ENCODE results near the gene MRAP. TPM values are rescaled to one million over a fixed set of nuclear protein-coding genes. Genes with fewer than 3 reads are reported as not detected.

Gene MRAP
- total and polyA plus RNA-seq, 10 of the 15 experiments (the other 5 are each of a cell fraction or from before 2014, with no cell fraction given), result 0.34 to 1.2 TPM; not detected in 8

DNA sequence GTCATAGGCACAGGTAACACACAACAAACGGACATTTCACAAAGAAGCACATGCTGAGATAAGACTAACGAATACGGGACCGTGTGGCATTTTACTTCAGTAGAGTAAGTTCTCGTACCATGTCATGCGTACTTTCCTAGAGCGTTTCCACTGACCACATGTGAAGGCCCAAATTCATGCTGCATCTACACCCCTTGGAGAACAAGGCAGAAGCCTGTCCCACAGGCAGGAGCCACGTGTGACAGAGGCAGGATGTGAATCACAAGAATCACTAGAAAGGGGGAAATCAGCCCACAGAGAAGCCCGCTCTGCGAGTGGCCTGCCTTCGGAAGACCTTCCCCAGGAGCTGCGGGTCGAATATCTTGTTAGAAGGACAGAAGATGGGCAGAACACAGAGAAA, 52.3 kb downstream of the MRAP start:
- no peak overlapping the region for H3K4me2 ChIP-seq (ENCODE audit: control insufficient read depth, insufficient read depth)
- no peak overlapping the region for H3K27ac ChIP-seq (ENCODE audit: control insufficient read depth, insufficient read depth)
- RAD21 ChIA-PET (ENCODE audit: unreplicated experiment), result no interaction called here
- DNase-seq (ENCODE audit: low read depth, low spot score), result no peak
- no peak overlapping the region for H3K9ac ChIP-seq (ENCODE audit: control insufficient read depth, insufficient read depth, low read length)
- H3K27me3 ChIP-seq (replicated peaks in 1 of 2; ENCODE audit: control insufficient read depth in 2 of 2, insufficient read depth in 2 of 2, low read length in 1 of 2), result no peaks in the 10 kb centered on the region
- 88% methylated on average over 13 of the region's 13 CpGs for WGBS (ENCODE audit: insufficient coverage, insufficient replicate concordance, low lambda C conversion rate, missing lambda C conversion rate)
- no peaks in the 10 kb centered on the region; the same call in 2 of the 3 replicates for H3K9me3 ChIP-seq (replicated peaks; ENCODE audit: control insufficient read depth, insufficient read depth, low read length)
- BruUV-seq (replicated peaks), result no TSS peak
- H3K36me3 ChIP-seq (ENCODE audit: control insufficient read depth in 2 of 2, insufficient read depth in 2 of 2, low read length in 1 of 2), result peaks cover 46 to 49% of the 10 kb centered on the region in 2 experiments
- H2AFZ ChIP-seq (ENCODE audit: control insufficient read depth, low read depth, low read length), result no peak overlapping the region
- SMC1A ChIA-PET (ENCODE audit: uncharacterized antibody, unreplicated experiment), result interaction anchor here (0.7 kb wide), 1 partner anchor 470 kb away, joined by 3 read pairs; no protein-coding TSS in a partner anchor
- no peak for ATAC-seq
- H4K20me1 ChIP-seq (ENCODE audit: control insufficient read depth, insufficient read depth), result no peaks in the 10 kb centered on the region
- intact Hi-C loops (cut with micrococcal nuclease; ENCODE audit: unreplicated experiment) (no loop called here), in situ Hi-C loops (cut with MboI) (no loop called here)
- TF ChIP-seq, protein P1, sequence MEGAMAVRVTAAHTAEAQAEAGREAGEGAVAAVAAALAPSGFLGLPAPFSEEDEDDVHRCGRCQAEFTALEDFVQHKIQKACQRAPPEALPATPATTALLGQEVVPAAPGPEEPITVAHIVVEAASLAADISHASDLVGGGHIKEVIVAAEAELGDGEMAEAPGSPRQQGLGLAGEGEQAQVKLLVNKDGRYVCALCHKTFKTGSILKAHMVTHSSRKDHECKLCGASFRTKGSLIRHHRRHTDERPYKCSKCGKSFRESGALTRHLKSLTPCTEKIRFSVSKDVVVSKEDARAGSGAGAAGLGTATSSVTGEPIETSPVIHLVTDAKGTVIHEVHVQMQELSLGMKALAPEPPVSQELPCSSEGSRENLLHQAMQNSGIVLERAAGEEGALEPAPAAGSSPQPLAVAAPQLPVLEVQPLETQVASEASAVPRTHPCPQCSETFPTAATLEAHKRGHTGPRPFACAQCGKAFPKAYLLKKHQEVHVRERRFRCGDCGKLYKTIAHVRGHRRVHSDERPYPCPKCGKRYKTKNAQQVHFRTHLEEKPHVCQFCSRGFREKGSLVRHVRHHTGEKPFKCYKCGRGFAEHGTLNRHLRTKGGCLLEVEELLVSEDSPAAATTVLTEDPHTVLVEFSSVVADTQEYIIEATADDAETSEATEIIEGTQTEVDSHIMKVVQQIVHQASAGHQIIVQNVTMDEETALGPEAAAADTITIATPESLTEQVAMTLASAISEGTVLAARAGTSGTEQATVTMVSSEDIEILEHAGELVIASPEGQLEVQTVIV (IDR thresholded peaks at IDR 0.05; ENCODE audit: borderline replicate concordance, partially characterized antibody), result no peak
- TF ChIP-seq ZNF592 (IDR thresholded peaks at IDR 0.05), result no peak
- no peak for TF ChIP-seq TAF1 (IDR thresholded peaks at IDR 0.05; ENCODE audit: borderline replicate concordance, low read depth, low read length)
- no peak for TF ChIP-seq NBN (IDR thresholded peaks at IDR 0.05)
- no peak for TF ChIP-seq SMAD1 (IDR thresholded peaks at IDR 0.05; ENCODE audit: low read depth, partially characterized antibody)
- TF ChIP-seq IKZF2 (IDR thresholded peaks at IDR 0.05), result no peak
- TF ChIP-seq YBX1 (IDR thresholded peaks at IDR 0.05), result no peak
- TF ChIP-seq NFIC (IDR thresholded peaks at IDR 0.05; ENCODE audit: low read depth, low read length), result no peak
- TF ChIP-seq CUX1 (IDR thresholded peaks at IDR 0.05; ENCODE audit: insufficient replicate concordance, low read depth, low read length), result no peak
- CTCF ChIA-PET, result no interaction called here
- POLR2A ChIA-PET, result no interaction called here
- no peak overlapping the region for H3K4me3 ChIP-seq
- H3K4me1 ChIP-seq (ENCODE audit: control insufficient read depth, insufficient read depth, low read length), result peaks cover 7% of the 10 kb centered on the region
- no peaks in the 10 kb centered on the region for H3K79me2 ChIP-seq (ENCODE audit: control insufficient read depth, insufficient read depth, low read length)
- FAIRE-seq, result no peak
